ENCODE results near the gene ELK4.

DNA sequence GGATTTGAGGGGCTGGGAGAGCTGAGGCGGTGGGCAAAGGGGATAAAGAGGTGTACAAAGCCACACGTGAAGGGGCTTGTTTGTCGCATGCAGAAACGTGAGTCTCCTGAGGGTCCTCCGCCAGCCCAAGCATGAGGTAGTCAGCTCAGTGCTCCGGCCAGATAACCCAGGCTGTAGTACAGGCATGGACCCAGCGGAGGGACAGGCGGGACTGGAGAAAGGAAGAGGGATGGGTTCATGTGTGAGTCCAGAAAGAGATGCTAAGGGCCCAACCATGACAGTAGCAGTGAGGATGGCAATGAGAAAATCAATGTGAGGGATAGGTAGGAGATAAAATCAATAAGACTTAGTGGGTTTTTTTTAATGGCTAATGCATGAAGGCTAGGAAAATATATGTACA lies 13.7 kb upstream of the ELK4 start:
- TF ChIP-seq POLR2A (IDR thresholded peaks at IDR 0.05; ENCODE audit: low read depth, low read length) = no peak
- TF ChIP-seq EZH2 (IDR thresholded peaks at IDR 0.05; ENCODE audit: borderline replicate concordance, low read depth, low read length, severe bottlenecking) = no peak
- no peak for TF ChIP-seq FOS (IDR thresholded peaks at IDR 0.05; ENCODE audit: borderline replicate concordance, insufficient read depth, low read length)
- TF ChIP-seq, protein P1, sequence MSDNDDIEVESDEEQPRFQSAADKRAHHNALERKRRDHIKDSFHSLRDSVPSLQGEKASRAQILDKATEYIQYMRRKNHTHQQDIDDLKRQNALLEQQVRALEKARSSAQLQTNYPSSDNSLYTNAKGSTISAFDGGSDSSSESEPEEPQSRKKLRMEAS (IDR thresholded peaks at IDR 0.05; ENCODE audit: insufficient read depth, insufficient read length) = no peak
- TF ChIP-seq, protein P2, sequence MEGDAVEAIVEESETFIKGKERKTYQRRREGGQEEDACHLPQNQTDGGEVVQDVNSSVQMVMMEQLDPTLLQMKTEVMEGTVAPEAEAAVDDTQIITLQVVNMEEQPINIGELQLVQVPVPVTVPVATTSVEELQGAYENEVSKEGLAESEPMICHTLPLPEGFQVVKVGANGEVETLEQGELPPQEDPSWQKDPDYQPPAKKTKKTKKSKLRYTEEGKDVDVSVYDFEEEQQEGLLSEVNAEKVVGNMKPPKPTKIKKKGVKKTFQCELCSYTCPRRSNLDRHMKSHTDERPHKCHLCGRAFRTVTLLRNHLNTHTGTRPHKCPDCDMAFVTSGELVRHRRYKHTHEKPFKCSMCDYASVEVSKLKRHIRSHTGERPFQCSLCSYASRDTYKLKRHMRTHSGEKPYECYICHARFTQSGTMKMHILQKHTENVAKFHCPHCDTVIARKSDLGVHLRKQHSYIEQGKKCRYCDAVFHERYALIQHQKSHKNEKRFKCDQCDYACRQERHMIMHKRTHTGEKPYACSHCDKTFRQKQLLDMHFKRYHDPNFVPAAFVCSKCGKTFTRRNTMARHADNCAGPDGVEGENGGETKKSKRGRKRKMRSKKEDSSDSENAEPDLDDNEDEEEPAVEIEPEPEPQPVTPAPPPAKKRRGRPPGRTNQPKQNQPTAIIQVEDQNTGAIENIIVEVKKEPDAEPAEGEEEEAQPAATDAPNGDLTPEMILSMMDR (IDR thresholded peaks at IDR 0.05; ENCODE audit: extremely low read depth in 1 of 2, insufficient read depth in 1 of 2, low read depth in 1 of 2, low read length in 2 of 2) = no peak
- TF ChIP-seq JUN (IDR thresholded peaks at IDR 0.05; ENCODE audit: borderline replicate concordance, insufficient read depth, insufficient read length, low read depth) = no peak
- TF ChIP-seq MYC (IDR thresholded peaks at IDR 0.05; ENCODE audit: low read depth, low read length) = no peak
- TF ChIP-seq POLR2AphosphoS5 (IDR thresholded peaks at IDR 0.05; ENCODE audit: insufficient read depth, low read depth, low read length) = no peak
